Anterior cingulate cortex (tissue), 58 donors: ENCODE data around the gene PROSER2.
"Not testable (repeated sequence)": the region's sequence is repeated elsewhere in the genome, so short reads cannot be mapped to it uniquely, and the experiment has no call there.

Source experiments
- DNase-seq, 58 donors: peaks; one replicate each; lab custom pipeline; 2025; lab: John Stamatoyannopoulos, UW

Gene PROSER2

DNA sequence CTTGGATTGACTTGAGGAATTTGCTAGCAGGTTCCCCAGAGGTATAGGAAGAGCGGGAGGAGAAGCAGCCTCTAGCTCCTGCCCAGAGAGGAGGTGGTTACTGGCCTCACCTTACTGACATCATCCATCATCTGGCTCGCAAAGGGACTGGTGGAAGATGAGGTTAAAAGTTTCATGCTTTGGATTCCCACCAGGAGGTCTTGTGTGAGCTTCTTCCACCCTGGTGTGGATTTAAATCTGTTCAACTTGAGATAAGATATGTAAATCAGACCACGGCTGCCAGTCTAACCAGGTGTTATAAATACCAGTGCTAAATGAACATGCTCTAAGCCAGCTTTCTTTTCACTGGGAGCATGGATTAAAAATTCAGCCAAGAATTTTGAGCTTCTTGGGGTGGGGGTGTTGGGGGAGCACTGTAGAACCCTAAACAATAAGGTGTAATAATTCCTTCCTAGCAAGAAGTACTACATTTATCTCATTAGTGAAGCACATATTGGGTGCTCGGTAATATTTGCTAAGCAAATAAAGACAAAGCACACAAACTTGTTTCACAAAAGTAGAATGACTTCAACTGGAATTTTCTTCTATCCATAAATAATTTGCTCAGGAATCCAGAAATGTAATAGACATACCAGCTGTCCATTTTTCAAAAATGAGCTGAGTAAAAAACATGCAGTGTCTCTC, 7.8 kb downstream of the PROSER2 start:
- no peak for DNase-seq

DNA sequence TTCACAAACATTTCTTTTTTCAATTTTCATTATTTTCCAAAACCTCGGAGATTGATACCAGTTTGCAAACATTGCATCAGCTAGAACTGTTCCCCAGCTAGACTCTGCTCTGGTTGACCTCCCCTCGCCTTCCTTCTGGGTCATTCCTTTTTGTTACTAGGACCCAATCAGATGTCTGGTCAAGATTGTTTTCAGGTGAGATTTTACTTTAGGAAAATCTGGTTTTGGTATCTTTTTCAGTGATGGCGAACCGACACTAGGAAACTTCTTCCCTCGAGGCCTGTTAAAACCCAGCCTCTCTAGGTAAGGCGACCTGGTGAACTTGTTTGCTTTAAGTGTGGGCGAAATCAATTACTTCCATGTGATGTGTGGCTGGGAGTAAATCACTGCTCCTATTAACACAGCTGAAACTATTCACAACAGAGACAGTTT, 8.4 kb downstream of the PROSER2 start:
- DNase-seq = no peak

DNA sequence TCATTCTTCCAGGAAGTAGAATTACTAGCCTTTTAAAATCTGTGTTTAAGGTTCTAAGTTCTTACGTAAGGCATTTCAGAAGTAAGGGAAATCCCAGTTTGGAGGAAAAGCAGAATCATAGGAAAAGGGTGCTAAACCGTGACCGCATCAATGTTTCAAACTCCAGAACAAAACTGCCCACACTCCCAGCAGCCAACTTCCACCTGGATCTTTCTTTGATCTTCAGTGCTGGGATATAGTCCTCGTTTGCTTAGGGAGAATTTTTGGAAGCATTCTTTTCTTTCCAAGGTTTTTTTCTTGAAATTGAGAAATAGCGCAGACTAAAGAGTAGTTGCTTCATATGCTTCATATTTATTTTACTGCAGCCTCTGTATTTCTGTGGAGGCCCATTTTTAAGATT, 8.9 kb downstream of the PROSER2 start:
- no peak for DNase-seq

DNA sequence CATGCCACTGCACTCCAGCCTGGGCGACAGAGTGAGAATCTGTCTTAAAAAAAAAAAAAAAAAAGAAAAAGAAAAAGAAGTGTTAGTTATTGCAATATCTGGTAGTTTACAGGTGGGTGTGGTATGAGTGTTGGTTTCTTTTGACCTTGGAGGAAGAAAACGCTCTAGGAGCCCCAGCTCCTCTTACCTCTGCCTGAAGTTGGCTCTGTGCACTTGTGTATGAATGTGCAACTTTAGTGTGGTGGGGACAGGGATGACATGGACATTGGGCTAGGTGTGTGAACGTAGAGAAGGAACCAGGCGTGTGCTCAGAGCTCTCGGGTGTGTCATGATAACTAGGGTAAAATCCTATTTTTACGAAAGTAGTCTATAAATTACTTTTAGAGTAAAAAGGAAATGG, 11.9 kb downstream of the PROSER2 start:
- DNase-seq = no peak

DNA sequence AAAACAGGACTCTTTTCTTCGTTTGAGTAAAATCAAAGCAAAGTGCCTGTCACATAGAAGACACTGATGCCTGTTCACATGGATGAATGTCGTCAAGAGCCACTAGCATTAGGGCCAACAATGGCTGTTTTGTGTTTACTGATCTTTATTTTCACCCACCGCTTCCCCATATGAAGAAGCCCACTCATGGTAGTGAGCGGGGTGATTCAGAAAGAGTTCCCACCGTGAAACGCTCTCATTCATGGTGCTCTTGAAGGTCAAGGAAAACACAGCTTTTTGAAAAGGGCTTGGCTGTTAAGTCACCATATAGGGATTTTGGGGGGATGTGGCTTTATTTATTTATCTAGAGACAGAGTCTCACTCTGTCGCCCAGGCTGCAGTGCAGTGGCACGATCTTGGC, 12.5 kb downstream of the PROSER2 start:
- no peak for DNase-seq

DNA sequence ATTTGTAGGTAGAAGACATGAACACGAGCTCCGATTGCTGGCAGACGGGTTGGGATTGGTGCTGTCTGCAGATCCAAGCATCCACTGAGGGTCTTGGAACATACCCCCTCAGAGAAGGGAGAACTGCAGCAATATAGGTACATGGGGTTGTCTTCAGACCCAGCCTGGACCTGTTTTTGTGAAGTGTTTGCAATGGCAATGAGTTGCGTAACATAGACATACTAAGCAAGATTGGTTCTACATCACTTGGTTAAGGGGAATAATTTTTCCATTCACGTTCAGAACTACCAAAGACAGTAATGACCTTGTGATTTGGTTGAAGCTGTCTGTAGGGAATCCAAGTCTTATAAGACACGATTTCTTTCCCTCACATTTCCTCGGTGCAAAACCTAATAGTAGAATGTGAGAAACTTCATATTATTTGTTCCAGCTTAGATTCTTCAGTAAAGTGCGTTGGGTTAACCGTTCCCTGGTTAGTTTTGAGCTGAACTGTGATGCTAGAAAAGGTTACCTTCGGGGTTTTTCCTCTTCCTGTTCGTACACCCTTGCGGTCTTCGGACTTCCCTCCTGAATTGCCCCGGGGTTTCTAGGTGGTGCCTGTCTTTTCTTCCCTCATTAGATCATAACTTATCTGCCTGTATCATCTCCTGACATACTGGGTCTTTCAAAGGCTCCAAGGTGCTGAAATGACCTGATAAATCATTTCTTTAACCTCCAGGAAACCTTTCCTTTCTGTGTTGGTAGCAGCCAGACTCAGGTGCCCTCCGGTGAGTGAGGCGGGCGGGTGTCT, 14.4 kb downstream of the PROSER2 start:
- no peak for DNase-seq

DNA sequence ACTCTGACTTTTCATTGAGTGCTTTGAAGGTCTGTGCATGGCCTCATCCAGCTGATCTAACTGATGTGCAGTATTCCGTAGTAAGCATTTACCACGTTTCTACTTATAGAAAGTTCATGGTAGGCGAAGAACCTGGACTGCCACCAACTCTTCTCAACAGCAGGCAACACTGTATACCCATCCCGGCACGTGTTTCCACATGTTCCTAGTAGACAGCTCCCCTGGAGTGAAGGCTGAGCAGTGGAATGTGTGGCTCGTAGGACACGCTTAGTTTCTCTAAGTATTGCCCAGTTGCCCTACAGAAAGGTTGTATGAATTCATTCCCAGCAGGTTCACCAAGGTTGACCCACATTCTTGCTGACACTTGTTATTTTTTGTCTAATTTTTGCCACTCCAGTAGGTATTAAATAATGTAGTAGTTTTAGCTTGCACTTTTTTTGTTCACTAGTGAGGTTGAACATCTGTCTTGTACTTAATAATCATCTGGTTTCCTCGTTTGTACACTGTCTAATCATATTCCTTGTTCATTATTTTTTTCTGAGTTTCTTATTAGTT, 15.2 kb downstream of the PROSER2 start:
- no peak for DNase-seq

DNA sequence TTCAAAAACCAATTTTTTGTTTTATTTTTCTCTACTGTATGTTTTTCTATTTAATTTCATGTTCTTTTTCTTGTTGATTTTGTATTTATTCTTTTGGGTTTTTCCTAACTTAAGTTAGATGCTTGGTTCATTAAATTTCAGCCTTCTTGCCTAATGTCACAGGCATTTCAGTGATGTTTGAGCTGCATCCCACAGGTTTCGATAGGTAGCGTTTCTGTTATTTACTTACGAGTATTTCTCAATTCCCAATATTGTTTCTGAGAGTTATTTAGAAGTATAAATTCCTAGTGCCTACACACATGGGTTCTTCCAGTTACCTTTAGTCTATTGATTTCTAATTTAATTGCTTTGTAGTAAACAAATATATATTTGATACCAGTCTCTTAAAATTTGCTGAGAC, 18.2 kb downstream of the PROSER2 start:
- no peak for DNase-seq

DNA sequence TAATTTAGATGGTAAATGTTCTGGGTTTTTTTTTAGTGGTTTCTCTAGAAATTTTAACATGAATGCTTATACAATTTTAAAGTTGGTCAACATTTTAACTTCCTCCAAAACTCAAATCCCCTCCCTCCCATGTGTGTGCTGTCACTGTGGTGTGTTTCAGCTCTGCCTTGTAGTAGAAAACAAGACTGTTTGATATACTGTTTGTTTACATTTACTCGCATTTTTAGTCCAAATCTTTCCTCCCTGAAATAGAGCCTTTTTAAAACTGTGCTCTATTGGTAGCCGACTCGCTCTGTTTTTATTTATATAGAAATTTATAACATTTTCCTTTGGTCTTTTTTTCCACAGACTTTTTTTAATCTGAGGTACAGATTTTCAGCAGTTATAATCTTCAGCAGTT, 19.3 kb downstream of the PROSER2 start:
- no peak for DNase-seq

DNA sequence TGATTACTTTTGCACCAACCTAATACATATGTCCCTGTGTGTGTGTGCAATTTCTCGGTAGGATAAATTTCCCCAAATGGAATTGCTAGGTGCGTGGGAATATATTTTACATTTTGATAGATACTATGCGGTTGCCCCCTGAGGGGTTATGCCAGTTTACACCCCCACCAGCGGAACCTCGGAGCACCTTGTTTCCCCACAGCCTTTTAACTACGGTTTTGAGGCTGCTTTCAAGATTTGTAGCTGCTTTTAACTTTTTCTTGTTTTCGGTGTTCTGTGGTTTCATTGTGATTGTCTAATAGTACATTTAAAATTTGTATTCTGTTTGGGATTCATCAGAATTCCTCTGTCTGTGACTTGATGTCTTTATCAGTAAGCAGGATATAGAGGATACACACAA, 22.0 kb downstream of the PROSER2 start:
- DNase-seq = no peak

DNA sequence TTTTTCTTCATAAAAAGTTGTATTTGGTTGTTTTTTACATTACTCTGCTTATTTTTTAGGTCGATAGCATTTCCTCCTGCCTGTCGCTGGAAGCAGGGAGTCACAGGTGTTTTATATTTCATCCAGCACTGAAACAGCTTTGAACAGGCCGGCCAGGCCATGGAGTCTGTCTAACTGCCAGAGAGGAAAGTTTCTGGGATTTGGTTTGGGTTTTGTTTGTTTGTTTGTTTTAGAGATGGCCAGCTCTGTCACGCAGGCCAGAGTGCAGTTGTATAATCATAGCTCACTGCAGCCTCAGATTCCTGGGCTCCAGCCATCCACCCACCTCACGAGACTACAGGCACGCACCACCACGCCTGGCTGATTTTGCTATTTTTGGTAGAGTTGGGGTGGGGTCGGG, 23.4 kb downstream of the PROSER2 start:
- DNase-seq = no peak

DNA sequence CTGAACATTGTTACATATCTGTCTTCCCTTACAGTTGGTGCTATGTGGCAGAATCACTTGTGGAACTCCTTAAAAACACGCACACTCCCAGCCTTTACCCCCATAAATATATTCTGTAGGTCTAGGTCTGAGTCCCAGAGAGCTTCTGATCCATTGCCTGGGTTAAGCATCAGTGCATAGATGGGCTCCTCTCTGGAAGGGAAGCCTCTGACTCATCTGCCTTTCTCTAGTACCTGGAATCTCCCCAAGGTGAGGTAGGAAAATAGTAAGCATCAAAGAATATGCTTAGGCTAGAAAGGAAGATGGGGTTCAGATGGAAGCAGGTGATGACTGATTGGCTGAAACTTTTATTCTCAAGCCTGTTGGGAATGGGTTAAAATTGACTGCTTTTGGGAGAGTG, 26.1 kb downstream of the PROSER2 start:
- no peak for DNase-seq

DNA sequence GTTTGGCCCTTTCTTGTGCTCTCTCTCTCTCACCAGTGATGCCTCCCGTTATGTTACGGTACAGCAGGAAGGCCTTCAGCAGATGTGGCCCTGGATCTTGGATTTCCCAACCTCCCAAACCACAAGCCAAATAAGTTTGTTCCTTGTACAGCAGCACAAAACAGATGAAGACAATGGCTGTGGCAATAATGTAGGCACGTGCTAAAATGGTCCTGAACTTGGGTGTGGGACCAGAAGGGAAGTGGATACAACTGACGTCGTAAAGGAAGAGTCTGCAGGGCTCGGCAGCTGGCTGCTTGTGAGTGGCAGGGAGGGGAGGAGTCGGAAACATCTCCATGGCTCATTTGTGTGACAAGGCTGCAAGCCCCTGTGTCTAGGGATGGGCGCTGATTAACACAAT, 26.8 kb downstream of the PROSER2 start:
- no peak for DNase-seq

DNA sequence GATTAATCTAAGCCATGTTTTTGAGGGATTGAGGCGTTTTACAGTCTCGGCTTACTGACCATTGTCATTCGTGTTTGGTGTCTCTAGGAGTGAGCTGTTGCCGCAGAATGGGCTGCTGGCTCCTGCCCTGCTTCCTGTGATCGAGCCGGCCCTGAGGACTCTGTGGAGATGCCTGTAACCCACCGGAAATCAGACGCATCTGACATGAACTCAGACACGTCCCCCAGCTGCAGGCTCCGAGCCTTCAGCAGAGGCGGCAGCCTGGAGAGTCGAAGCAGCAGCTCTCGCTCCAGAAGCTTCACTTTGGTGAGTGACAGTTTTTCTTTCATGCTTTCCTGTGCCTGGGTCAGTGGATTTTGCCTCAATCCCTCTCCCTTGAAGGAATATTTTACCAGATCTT, 28.8 kb downstream of the PROSER2 start:
- DNase-seq = no peak

DNA sequence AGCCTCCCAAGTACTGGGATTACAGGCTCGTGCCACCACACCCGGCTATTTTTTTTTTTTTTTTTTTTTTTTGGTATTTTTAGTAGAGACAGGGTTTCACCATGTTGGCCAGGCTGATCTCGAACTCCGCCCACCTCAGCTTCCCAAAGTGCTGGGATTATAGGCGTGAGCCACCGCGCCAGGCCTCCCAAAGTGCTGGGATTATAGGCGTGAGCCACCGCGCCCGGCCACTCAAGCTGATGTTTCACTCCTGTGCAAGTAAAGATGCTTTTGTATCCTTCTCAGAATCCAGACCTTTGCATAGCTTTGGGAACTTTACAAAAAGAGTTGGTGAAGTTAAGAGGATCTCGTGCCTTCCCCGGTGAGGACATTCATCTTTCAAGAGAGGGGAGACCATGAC, 29.5 kb downstream of the PROSER2 start:
- DNase-seq = not testable (repeated sequence)

DNA sequence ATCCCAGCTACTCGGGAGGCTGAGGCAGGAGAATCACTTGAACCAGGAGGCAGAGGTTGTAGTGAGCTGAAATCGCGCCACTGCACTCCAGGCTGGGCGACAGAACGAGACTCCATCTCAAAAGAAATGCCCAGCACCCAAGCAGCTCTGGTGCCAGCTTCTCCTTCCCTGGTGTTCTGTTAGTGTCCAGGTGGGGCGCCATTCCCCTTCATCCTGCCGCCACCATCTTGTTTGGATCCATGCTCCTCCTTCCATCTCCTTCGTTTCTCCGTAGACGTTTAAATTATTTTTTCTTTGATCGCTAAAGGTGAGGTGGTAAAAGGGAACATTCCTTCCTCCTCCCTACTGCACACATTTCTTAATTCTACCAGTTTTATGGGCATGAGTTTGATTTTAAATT, 30.3 kb downstream of the PROSER2 start:
- DNase-seq = no peak

DNA sequence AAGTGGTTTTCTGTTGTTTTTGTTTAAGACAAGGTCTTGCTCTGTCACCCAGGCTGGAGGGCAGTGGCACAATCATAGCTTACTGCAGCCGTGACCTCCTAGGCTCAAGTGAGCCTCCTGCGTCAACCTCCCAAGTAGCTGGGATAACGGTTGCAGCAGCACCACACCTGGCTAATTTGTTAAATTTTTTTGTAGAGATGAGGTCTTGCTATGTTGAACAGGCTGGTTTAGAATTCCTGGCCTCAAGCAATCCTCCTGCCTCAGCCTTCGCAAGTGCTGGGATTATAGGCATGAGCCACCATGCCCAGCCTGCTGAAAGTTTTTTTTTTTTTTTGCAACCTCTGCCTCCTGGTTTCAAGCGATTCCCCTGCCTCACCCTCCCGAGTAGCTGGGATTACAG, 31.1 kb downstream of the PROSER2 start:
- no peak for DNase-seq

DNA sequence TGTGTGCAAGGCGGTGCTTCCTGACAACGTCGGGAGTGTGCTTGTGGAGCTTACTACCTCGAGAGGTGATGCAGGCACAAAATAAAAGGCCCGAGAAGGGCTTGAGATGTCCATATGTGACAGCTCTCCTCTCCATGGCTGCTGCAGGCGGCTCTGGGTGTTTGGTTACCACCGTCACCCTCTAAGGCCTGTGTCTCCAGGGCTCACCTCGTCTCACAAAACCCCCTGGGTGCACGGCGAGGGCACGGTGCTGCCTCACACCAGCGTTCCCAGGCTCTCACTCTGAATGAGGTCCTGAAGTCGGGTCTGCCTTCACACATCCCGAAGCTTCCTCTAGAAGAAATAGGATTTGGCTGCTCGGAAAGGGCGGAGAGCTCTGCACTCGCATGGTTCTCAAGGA, 32.9 kb downstream of the PROSER2 start:
- no peak for DNase-seq

DNA sequence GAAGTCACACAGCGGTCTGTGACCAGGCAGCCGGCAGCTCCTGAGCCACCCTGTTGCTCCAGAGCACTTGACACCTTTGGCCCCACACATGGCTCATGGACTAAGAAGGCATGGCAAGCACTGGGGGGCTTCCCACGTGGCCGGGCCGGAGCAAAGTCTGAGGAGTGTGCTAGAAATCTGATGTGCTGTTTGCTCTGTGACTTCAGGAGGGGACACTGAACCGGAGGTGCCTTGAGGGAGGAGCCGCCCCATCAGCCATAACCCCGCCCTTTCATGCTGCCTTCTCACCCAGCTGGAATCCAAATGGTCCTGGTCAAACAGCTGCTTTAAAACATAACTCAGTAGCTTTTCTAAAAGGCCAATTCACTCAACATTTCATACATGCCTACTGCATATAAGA, 33.5 kb downstream of the PROSER2 start:
- no peak for DNase-seq

DNA sequence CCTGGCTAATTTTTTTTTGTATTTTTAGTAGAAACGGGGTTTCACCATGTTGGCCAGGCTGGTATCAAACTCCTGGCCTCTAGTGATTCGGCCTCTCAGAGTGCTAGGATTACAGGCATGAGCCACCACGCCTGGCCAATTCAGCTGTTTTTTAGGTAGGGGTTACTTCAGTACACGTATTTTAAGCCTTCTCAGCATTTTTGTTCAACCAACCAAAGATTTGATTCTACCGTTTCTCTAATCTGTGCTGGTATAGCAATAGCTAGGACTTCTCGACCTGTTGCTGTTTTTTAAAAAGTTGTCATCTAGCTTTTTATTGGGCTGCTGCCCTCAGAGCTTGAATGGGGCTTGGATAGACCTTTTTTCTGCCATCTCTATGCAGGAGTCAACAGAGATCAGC, 34.9 kb downstream of the PROSER2 start:
- DNase-seq = no peak

DNA sequence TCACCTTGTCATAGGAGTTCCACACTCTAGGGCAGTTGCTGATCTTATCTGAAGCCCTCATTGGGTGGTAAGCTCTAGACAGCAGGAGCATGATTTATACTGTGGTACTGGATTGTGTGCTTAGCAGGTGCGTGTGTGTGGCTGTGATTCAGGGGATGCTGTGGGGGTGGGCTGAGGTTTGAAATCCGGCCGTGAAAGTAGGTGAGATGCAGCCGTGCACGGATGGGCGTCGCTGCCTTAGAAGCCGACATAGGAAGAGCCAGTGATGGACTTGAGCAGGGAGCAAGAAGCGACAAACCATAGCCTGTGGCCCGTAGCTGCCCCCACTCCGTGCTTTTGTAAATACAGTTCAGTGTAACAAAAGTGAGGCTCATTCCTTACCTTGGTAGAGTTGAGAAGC, 38.2 kb downstream of the PROSER2 start:
- no peak for DNase-seq

DNA sequence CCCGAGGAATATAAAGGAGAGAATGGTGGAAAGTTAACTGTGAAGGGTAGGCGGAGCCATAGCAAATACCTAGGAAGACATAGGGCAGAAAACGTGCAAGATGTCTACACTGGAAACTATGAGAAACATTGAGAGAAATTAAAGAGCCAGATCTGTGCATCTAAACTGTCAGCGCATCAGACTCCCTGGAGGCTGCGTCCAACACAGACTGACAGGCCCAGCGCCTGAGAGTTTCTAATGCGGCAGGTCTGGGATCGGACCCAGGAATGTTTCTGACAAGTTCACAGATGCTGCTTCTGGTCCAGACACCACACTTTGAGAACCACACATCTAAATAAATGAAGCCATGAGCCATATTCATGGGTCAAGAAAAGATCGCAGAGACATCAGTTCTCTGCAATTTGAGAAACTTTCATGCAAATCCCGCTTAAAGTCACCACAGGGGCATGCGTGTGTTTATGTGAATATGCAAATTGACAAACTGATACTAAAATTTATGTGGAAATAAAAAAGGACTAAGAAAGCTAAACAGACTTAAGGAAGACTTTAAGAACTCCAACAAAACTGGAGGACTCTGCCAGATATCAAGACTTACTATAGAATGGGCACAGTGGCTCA, 38.8 kb downstream of the PROSER2 start:
- DNase-seq = no peak
